T47D (cell line): ENCODE results near the gene ABCG1.

Experiments used
- DNase-seq, 2 experiments: peaks; one replicate each; pipeline versions ENCODE4 v3.0.0 to v3.0.0-alpha.2; 2011 to 2012; ENCODE audit warnings: low read depth in 1 of 2, low spot score in 1 of 2
- JUND ChIP-seq: IDR thresholded peaks from 2 replicates; pipeline ENCODE4 v1.6.1; 2012; ENCODE audit warnings: low read depth
- in situ Hi-C: cut with HindIII; loops from 2 replicates; pipeline ENCODE4 v1.10.0; 2016; ENCODE audit warnings: low sequenced_read_pairs, low pct_unique_long_range_greater_than_20kb

ABCG1 gene

GRCh38 chr21:42243026-42243425 is 24.1 kb downstream of the ABCG1 start:
- no peak for DNase-seq
- in situ Hi-C loops: no loop called here
- no peak for TF ChIP-seq JUND

DNA sequence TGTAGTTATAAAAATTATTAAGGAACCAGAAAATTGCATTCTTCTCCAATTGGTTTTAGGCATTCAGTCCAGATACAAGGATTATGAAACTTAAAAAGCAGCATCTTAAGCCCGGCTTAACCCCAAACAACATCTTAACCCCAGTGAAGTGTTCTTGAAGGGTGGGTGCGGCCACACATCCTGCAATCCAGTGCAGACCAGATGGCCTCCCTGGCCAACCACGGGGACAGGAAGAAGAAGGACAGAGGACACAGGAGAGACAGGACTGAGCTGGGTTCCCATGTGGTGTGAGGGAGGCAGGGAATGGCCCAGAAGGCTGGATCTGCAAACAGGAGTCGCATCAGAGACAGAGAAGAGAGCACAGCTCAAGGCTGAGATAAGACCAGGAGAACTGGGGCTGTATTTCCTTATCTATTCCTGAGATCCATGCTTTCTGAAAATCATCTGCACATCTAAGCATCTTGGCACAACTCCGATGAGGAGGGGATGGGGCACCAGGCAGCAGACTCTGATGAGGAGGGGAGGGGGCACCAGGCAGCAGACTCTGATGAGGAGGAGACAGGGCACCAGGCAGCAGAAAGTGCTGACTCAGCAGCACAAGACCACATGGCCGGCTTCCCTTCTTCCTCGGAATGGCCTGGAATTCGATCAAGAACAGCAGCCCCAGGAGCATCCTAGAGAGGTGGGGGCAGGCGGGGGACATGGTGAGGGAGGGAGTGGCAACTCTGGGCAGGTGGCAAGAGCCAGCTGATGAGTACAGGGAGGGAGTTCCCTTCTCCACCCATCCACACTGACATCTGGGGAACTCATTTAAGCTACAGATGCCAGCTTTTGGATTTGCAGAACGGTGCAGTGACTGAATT is 26.6 kb downstream of the ABCG1 start:
- in situ Hi-C loops: no loop called here
- no peak for TF ChIP-seq JUND
- no peak for DNase-seq

DNA sequence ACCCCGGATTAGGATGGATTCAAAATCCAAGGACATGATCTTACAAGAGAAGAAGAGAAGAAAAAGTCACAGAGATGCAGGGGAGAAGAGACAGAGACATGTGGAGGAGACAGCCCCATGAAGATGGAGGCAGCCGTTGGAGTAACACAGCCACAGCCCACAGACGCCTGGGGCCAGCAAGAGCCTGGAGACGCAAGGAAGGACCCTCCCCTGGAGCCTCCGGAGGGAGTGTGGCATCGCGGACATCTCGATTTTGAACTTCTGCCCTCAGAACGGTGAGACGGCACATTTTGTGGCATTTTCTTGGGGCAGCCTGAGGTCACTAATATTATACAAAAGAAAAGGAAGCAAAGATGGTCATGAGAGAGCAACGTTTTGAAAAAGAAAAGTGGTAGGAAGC is 28.8 kb downstream of the ABCG1 start:
- TF ChIP-seq JUND: no peak
- in situ Hi-C loops: no loop called here
- DNase-seq: no peak

- no peak for TF ChIP-seq JUND
- in situ Hi-C loops: no loop called here
- DNase-seq: no peak
These were observed 29.3 kb downstream of the ABCG1 start for GRCh38 chr21:42248241-42248640.

- in situ Hi-C loops: no loop called here
- no peak for TF ChIP-seq JUND
- DNase-seq: no peak
These were observed 30.1 kb downstream of the ABCG1 start for GRCh38 chr21:42248783-42249597.

DNA sequence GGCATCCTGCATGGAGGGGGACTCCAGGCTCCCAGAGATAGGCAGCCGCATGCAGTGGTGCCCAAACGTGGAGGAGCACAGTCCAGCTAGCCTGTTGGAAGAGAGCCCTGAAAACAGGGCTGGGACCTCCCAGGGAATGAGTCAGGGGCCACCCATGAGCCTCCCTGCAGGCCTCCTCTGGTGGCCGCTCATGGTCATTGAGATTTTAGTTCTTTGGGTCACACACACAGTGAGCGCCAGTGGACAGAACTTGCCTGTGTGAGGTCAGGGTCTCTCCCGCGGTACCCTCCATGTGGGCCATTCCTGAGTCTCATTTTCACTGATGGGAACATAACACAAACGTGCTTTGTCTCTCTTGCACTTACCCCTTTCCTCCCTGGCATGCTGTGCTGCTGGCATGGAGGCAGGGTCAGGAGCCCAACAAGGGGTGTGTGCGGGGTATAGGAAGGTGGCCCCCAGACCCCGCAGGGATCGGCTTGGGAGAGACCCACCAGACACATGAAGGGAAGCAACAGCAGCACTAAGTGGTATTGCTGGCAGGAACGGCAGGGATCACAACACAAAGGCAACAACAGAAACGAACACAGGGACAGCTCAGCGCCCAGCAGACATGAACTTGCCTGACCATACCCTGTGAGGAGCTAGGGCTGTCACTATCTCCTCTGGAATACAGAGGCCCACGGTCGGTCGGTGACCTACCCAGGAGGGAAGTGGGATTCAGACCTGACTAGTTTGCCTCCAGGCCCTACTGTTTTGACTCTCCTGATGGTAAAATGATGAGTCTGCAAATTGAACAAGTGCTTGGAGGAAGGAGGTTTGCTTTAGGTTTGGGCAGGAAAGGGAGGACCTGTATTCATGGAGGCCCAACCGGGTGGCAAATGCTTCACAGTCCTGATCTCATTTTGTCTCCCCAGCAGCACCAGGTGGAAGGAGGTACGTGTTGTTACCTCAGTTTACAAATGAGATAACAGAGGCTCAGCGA is 31.8 kb downstream of the ABCG1 start:
- in situ Hi-C loops: no loop called here
- DNase-seq: no peak
- TF ChIP-seq JUND: no peak

DNA sequence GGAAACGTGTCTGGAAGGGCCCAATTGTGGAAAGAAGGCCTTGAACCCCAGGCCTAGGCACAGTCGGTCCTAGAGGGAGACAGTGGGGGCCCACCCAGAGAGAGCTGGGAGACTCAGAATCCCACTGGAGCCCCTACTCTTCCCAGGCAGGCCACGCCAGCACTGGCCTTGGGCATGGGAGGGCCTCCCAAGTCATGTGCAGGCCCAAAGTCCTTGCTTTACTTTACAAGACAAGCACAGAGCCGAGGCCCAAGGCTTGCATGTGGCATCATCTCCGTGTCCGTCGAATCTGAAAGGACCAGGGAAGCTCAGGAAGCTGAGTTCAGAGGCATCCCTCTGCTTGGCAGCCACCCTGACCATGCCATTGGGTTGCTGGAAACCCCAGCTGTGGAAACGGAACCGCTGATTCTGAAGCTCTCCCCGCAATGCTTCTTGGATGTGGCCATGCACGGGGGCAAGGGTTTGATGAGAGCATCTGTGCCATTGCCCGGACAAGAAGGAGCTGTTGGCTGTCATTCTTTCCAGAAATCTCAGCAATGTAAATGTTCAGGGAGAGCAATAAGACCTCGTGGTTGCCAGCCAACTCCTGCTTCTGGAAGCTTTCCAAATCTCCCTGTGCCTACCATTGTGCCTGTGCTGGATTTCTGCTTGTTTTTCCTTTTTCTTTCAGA is 32.8 kb downstream of the ABCG1 start:
- no peak for TF ChIP-seq JUND
- DNase-seq: no peak
- in situ Hi-C loops: no loop called here

- TF ChIP-seq JUND: no peak
- in situ Hi-C loops: no loop called here
- no peak for DNase-seq
These were observed 33.4 kb downstream of the ABCG1 start for GRCh38 chr21:42252325-42252654.

- in situ Hi-C loops: no loop called here
- no peak for TF ChIP-seq JUND
- DNase-seq: no peak
These were observed 33.9 kb downstream of the ABCG1 start for GRCh38 chr21:42252778-42253340.

- in situ Hi-C loops: no loop called here
- DNase-seq: no peak
- no peak for TF ChIP-seq JUND
These were observed 34.5 kb downstream of the ABCG1 start for GRCh38 chr21:42253466-42253865.

DNA sequence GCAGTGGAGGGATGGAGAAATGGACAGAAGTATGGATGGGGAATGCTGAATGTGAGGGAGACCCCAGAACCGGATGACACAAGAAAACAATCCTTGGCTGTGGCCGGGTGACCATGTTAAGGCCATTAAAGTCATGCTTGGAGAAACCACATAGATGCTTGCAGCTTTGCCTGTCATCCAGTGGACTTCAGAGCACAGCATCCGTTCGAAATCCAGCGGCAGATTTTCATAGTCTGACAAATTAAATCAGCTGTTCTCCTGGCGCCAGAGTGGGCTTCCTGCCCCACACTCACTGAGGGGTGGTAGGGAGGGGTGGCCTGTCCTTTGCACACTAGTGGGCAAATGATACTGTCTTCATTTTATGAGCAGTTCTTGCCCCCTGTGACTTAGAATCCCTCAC is 35.1 kb downstream of the ABCG1 start:
- in situ Hi-C loops: no loop called here
- no peak for TF ChIP-seq JUND
- DNase-seq: no peak
